HG02642 (cell line): ENCODE measurements around the gene UCK2.
"Not testable (repeated sequence)": the region's sequence is repeated elsewhere in the genome, so short reads cannot be mapped to it uniquely, and the experiment has no call there.

Experiments
- ATAC-seq: cut with Tn5 transposase; IDR thresholded peaks from one replicate; pipeline ENCODE4 v1.9.1; 2021; ENCODE audit warnings: mild to moderate bottlenecking; ENCODE audit not compliant: unreplicated experiment, poor library complexity

UCK2 gene

GRCh38 chr1:165827268-165828102, at the start of gene UCK2:
Gene UCK2 (plus strand): TSS chr1:165827614. CDS start chr1:165827834, 220 bp downstream.
- peak; percentile 73 for ATAC-seq

GRCh38 chr1:165778197-165778596, 49.2 kb upstream of the UCK2 start:
- not testable (repeated sequence) for ATAC-seq

- ATAC-seq = not testable (repeated sequence)
These were observed 43.9 kb upstream of the UCK2 start for GRCh38 chr1:165783519-165783918.

GRCh38 chr1:165787741-165788140, 39.7 kb upstream of the UCK2 start:
- no peak for ATAC-seq

- ATAC-seq = no peak
These were observed 33.5 kb upstream of the UCK2 start for GRCh38 chr1:165793951-165794350.

GRCh38 chr1:165795894-165796293, 31.5 kb upstream of the UCK2 start:
- ATAC-seq = no peak

GRCh38 chr1:165799387-165799786, 28.0 kb upstream of the UCK2 start:
- ATAC-seq = no peak

- ATAC-seq = not testable (repeated sequence)
These were observed 22.9 kb upstream of the UCK2 start for GRCh38 chr1:165804513-165804912.

GRCh38 chr1:165807613-165808012, 19.8 kb upstream of the UCK2 start:
- no peak for ATAC-seq

- no peak for ATAC-seq
These were observed 11.7 kb upstream of the UCK2 start for GRCh38 chr1:165815725-165816124.

GRCh38 chr1:165816157-165816556, 11.3 kb upstream of the UCK2 start:
- no peak for ATAC-seq

GRCh38 chr1:165816826-165817497, 10.5 kb upstream of the UCK2 start:
- ATAC-seq = no peak

- no peak for ATAC-seq
These were observed 3.7 kb upstream of the UCK2 start for GRCh38 chr1:165823552-165824268.

GRCh38 chr1:165824269-165824643, 3.2 kb upstream of the UCK2 start:
- ATAC-seq = no peak

GRCh38 chr1:165826565-165827267, 698 bp upstream of the UCK2 start:
- ATAC-seq = no peak

- peak; percentile 43 for ATAC-seq
These were observed 772 bp downstream of the UCK2 start for GRCh38 chr1:165828103-165828668.

- ATAC-seq = peak; percentile 5
These were observed 1.4 kb downstream of the UCK2 start for GRCh38 chr1:165828669-165829329.

GRCh38 chr1:165829888-165830287, 2.5 kb downstream of the UCK2 start:
- no peak for ATAC-seq

- no peak for ATAC-seq
These were observed 3.7 kb downstream of the UCK2 start for GRCh38 chr1:165831146-165831545.

GRCh38 chr1:165832902-165833301, 5.5 kb downstream of the UCK2 start:
- no peak for ATAC-seq
